H9 (cell line): Measurements from ENCODE around the gene C16orf74. TPM values are rescaled to one million over a fixed set of nuclear protein-coding genes. Genes with fewer than 3 reads are reported as not detected.

Experiments used
- DNase-seq: peaks from one replicate; pipeline ENCODE4 v3.0.0-alpha.2; 2017
- H2AFZ ChIP-seq: one replicate; pipeline ENCODE4 v1.6.1; 2013; ENCODE audit warnings: mild to moderate bottlenecking, low read length, control low read depth, moderate library complexity
- H2AK5ac ChIP-seq: 2 replicates; pipeline ENCODE4 v1.6.1; 2013; ENCODE audit warnings: low read length, control low read depth, mixed read lengths; ENCODE audit not compliant: insufficient read length
- H2BK120ac ChIP-seq: one replicate; pipeline ENCODE4 v1.6.1; 2013; ENCODE audit warnings: low read depth, mild to moderate bottlenecking, low read length, control low read depth, inconsistent platforms; ENCODE audit not compliant: poor library complexity, severe bottlenecking
- H2BK12ac ChIP-seq: 2 replicates; pipeline ENCODE4 v1.6.1; 2013; ENCODE audit warnings: low read length, control low read depth, mixed read lengths, low read depth; ENCODE audit not compliant: insufficient read length
- H2BK15ac ChIP-seq: 2 replicates; pipeline ENCODE4 v1.6.1; 2013; ENCODE audit warnings: low read depth, low read length, control low read depth
- H2BK20ac ChIP-seq: one replicate; pipeline ENCODE4 v1.6.1; 2013; ENCODE audit warnings: low read depth, mild to moderate bottlenecking, low read length, control low read depth, inconsistent platforms; ENCODE audit not compliant: poor library complexity, severe bottlenecking
- H2BK5ac ChIP-seq: 2 replicates; pipeline ENCODE4 v1.6.1; 2013; ENCODE audit warnings: low read length, control low read depth, mixed read lengths; ENCODE audit not compliant: insufficient read length
- H3K14ac ChIP-seq: 2 replicates; pipeline ENCODE4 v1.6.1; 2013; ENCODE audit warnings: low read length, control low read depth; ENCODE audit not compliant: insufficient read depth
- H3K18ac ChIP-seq: 2 replicates; pipeline ENCODE4 v1.6.1; 2013; ENCODE audit warnings: low read depth, mild to moderate bottlenecking, mixed read lengths, low read length, control low read depth; ENCODE audit not compliant: insufficient read length
- H3K23ac ChIP-seq: 2 replicates; pipeline ENCODE4 v1.6.1; 2013; ENCODE audit warnings: low read length, control low read depth, mixed read lengths, low read depth; ENCODE audit not compliant: insufficient read length
- H3K23me2 ChIP-seq: 2 replicates; pipeline ENCODE4 v1.6.1; 2013; ENCODE audit warnings: low read depth, mild to moderate bottlenecking, mixed read lengths, low read length, control low read depth; ENCODE audit not compliant: insufficient read length, poor library complexity, severe bottlenecking
- H3K27ac ChIP-seq: 2 replicates; pipeline ENCODE4 v1.5.1; 2013; ENCODE audit warnings: low read length, control low read depth, mixed read lengths, low read depth; ENCODE audit not compliant: insufficient read length
- H3K27me3 ChIP-seq: 2 replicates; pipeline ENCODE4 v1.6.1; 2013; ENCODE audit warnings: low read length, control low read depth, inconsistent platforms; ENCODE audit not compliant: insufficient read depth
- H3K4ac ChIP-seq: 2 replicates; pipeline ENCODE4 v1.6.1; 2013; ENCODE audit warnings: low read depth, mild to moderate bottlenecking, control low read depth, inconsistent platforms, low read length, moderate library complexity
- H3K4me1 ChIP-seq: 2 replicates; pipeline ENCODE4 v1.6.1; 2013; ENCODE audit warnings: low read length, control low read depth, inconsistent platforms; ENCODE audit not compliant: insufficient read depth
- H3K4me2 ChIP-seq: 2 replicates; pipeline ENCODE4 v1.6.1; 2013; ENCODE audit warnings: low read length, control low read depth, mixed read lengths; ENCODE audit not compliant: insufficient read length, insufficient read depth
- H3K56ac ChIP-seq: 2 replicates; pipeline ENCODE4 v1.6.1; 2013; ENCODE audit warnings: low read depth, mild to moderate bottlenecking, mixed read lengths, low read length, control low read depth; ENCODE audit not compliant: insufficient read length
- H3K79me1 ChIP-seq: 2 replicates; pipeline ENCODE4 v1.6.1; 2013; ENCODE audit warnings: low read depth, mild to moderate bottlenecking, moderate library complexity, low read length, control low read depth, inconsistent platforms; ENCODE audit not compliant: insufficient read depth, poor library complexity, severe bottlenecking
- H3K79me2 ChIP-seq: 2 replicates; pipeline ENCODE4 v1.6.1; 2013; ENCODE audit warnings: low read length, control low read depth, inconsistent platforms; ENCODE audit not compliant: insufficient read depth
- H3K9ac ChIP-seq: 2 replicates; pipeline ENCODE4 v1.6.1; 2013; ENCODE audit warnings: low read length, control low read depth, mixed read lengths; ENCODE audit not compliant: insufficient read length; ENCODE audit errors: extremely low read depth
- H3K9me3 ChIP-seq: one replicate; pipeline ENCODE4 v1.6.1; 2013; ENCODE audit warnings: low read depth, low read length, inconsistent platforms; ENCODE audit not compliant: control insufficient read depth
- H3T11ph ChIP-seq: one replicate; pipeline ENCODE4 v1.6.1; 2013; ENCODE audit warnings: mild to moderate bottlenecking, low read length, control low read depth, inconsistent platforms
- H4K20me1 ChIP-seq: one replicate; pipeline ENCODE4 v1.6.1; 2013; ENCODE audit not compliant: control insufficient read depth, insufficient read length, insufficient read depth
- H4K5ac ChIP-seq: 2 replicates; pipeline ENCODE4 v1.6.1; 2013; ENCODE audit warnings: low read depth, mild to moderate bottlenecking, mixed read lengths, low read length, control low read depth; ENCODE audit not compliant: insufficient read length
- H4K8ac ChIP-seq: replicated peaks from 2 replicates; pipeline ENCODE4 v1.6.1; 2013; ENCODE audit warnings: low read length, control low read depth, mixed read lengths, low read depth; ENCODE audit not compliant: insufficient read length
- H4K91ac ChIP-seq: 2 replicates; pipeline ENCODE4 v1.6.1; 2013; ENCODE audit warnings: low read depth, mild to moderate bottlenecking, moderate library complexity, mixed read lengths, low read length, control low read depth; ENCODE audit not compliant: insufficient read length
- H3K27ac Mint-ChIP-seq, 3 experiments: 2 replicates in 2 of 3; 3 replicates in 1 of 3; pipeline ENCODE4 v1.8.0; 2020 to 2021; ENCODE audit warnings: mixed read lengths in 3 of 3, mild to moderate bottlenecking in 1 of 3, moderate library complexity in 1 of 3
- H3K27me3 Mint-ChIP-seq: 2 replicates; pipeline ENCODE4 v1.8.0; 2021; ENCODE audit warnings: low read depth, mild to moderate bottlenecking, moderate library complexity, mixed read lengths
- H3K36me3 Mint-ChIP-seq, 3 experiments: 2 replicates in 2 of 3; 3 replicates in 1 of 3; pipeline ENCODE4 v1.8.0; 2020 to 2021; ENCODE audit warnings: low read depth in 3 of 3, mixed read lengths in 3 of 3; ENCODE audit not compliant: insufficient read depth in 1 of 3
- H3K4me1 Mint-ChIP-seq, 2 experiments: 2 replicates each; pipeline ENCODE4 v1.8.0; 2020; ENCODE audit warnings: mixed read lengths in 2 of 2
- H3K4me3 Mint-ChIP-seq, 2 experiments: 2 replicates in 1 of 2; 3 replicates in 1 of 2; pipeline ENCODE4 v1.8.0; 2020 to 2021; ENCODE audit warnings: mild to moderate bottlenecking in 2 of 2, mixed read lengths in 2 of 2, moderate library complexity in 1 of 2
- H3K9me3 Mint-ChIP-seq, 2 experiments: 2 replicates in 1 of 2; 3 replicates in 1 of 2; pipeline ENCODE4 v1.8.0; 2020; ENCODE audit warnings: mild to moderate bottlenecking in 2 of 2, mixed read lengths in 2 of 2, moderate library complexity in 1 of 2
- CTCF ChIP-seq: fragments of 200-600 bp; sonication (generic); conservative IDR thresholded peaks from 3 replicates; pipeline ENCODE4 v1.8.0; 2021; ENCODE audit warnings: antibody characterized with exemption, mild to moderate bottlenecking
- WGBS: extraction: QIAGEN DNeasy Blood & Tissue Kit; methylation state at CpG from one replicate; pipeline ENCODE4 v1.1.7; 2013; ENCODE audit warnings: missing lambda C conversion rate, low lambda C conversion rate, mixed read lengths; ENCODE audit not compliant: insufficient read length; ENCODE audit errors: extremely low coverage; 5-methylcytosine and 5-hydroxymethylcytosine counted together
- total RNA-seq: library from RNA; stranded (reverse); gene quantifications from 2 replicates; pipeline ENCODE4 v1.2.1, GENCODE V29; 2021

The C16orf74 gene
- total RNA-seq, 1 experiment from 2014 or later, result 5.6 TPM

- H3K4me1 Mint-ChIP-seq, result peaks cover 0 to 6% of the 10 kb centered on the region in 2 experiments; a peak in 2 of 4 replicates
- Histone ChIP-seq H3K79me2 (no peaks in the 10 kb centered on the region), H3K4me1 (no peaks in the 10 kb centered on the region), H3K9me3 (no peaks in the 10 kb centered on the region), H3K27me3 (no peaks in the 10 kb centered on the region), H2AFZ (no peak overlapping the region), H4K5ac (no peak overlapping the region), H3T11ph (no peak overlapping the region), H3K4me2 (no peak overlapping the region), H3K23me2 (no peaks in the 10 kb centered on the region), H3K9ac (no peak overlapping the region), H3K79me1 (no peaks in the 10 kb centered on the region), H3K27ac (no peak overlapping the region), H2BK12ac (no peak overlapping the region), H3K14ac (no peak overlapping the region), H2BK120ac (no peak overlapping the region), H3K18ac (no peak overlapping the region), H2BK5ac (no peak overlapping the region), H4K20me1 (no peaks in the 10 kb centered on the region), H4K91ac (no peak overlapping the region), H3K4ac (no peak overlapping the region), H2BK20ac (no peak overlapping the region), H4K8ac (no peak overlapping the region), H2BK15ac (no peak overlapping the region), H3K23ac (no peak overlapping the region), H3K56ac (no peak overlapping the region), H2AK5ac (no peak overlapping the region)
- no peaks in the 10 kb centered on the region for H3K27me3 Mint-ChIP-seq
- no peak for DNase-seq
- H3K36me3 Mint-ChIP-seq, result peaks cover 4 to 30% (median 10%) of the 10 kb centered on the region in 3 experiments; a peak in 5 of 7 replicates
- TF ChIP-seq CTCF, result no peak
- no peaks in the 10 kb centered on the region for H3K9me3 Mint-ChIP-seq
- no peak overlapping the region for H3K27ac Mint-ChIP-seq
- no CpG with 5 or more reads among the region's 6 CpGs for WGBS
- no peak overlapping the region for H3K4me3 Mint-ChIP-seq
Measured at GRCh38 chr16:85774136-85774535, 23.2 kb upstream of the C16orf74 start.
